GM12864 (cell line): ENCODE measurements around the gene ID4.

Experiments
- DNase-seq: peaks from one replicate; pipeline ENCODE4 v3.0.0-alpha.2; 2011; ENCODE audit warnings: low read depth
- H3K4me3 ChIP-seq: 2 replicates; pipeline ENCODE4 v1.5.1; 2011; ENCODE audit warnings: mild to moderate bottlenecking, low read depth, low read length, control low read depth
- TF ChIP-seq, protein P1 (sequence below): IDR thresholded peaks from 2 replicates; pipeline ENCODE4 v1.5.1; 2011; ENCODE audit warnings: low read depth, mild to moderate bottlenecking, moderate library complexity, low read length, control low read depth, inconsistent platforms; ENCODE audit errors: missing control alignments

ID4 gene

DNA sequence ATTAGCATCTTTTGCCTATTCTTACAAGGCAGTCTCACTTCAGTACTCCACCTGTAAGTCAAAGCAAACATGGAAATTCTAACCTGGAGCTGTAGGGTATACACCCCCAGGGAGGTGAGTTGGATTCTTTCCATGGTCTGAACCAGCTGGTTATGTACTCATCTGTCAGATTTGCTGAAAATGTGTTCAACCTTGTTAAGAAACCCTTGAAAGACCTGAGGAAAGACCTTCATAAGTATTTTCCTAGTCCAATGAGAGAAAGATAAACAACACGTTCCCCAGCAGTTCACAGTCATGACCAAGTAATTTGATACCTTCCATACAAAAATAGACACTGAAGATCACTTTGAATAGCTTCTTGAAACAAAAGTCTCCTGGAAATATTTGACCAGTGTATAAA is 42.5 kb downstream of the ID4 start:
- TF ChIP-seq, protein P1, sequence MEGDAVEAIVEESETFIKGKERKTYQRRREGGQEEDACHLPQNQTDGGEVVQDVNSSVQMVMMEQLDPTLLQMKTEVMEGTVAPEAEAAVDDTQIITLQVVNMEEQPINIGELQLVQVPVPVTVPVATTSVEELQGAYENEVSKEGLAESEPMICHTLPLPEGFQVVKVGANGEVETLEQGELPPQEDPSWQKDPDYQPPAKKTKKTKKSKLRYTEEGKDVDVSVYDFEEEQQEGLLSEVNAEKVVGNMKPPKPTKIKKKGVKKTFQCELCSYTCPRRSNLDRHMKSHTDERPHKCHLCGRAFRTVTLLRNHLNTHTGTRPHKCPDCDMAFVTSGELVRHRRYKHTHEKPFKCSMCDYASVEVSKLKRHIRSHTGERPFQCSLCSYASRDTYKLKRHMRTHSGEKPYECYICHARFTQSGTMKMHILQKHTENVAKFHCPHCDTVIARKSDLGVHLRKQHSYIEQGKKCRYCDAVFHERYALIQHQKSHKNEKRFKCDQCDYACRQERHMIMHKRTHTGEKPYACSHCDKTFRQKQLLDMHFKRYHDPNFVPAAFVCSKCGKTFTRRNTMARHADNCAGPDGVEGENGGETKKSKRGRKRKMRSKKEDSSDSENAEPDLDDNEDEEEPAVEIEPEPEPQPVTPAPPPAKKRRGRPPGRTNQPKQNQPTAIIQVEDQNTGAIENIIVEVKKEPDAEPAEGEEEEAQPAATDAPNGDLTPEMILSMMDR, result no peak
- no peak overlapping the region for H3K4me3 ChIP-seq
- no peak for DNase-seq

DNA sequence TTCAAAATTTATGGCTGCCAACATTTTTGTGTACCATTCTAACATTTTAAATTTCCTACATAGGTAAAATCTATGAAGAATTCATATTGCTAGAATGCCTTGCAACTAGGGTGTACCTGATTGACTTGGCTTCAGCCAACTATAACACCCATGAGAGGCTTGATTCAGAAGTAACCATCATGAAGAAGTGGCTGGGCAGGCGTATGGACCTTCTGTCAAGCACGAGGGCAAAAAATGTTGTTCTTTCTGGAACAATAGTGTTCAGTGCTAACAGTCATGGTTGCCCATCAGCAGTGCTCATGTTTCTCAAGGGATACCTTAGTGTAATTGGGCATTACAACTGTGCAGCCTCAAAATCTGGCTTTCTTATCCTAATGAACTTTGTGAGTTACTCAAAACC is 42.9 kb downstream of the ID4 start:
- TF ChIP-seq, protein P1, result no peak
- no peak overlapping the region for H3K4me3 ChIP-seq
- no peak for DNase-seq

DNA sequence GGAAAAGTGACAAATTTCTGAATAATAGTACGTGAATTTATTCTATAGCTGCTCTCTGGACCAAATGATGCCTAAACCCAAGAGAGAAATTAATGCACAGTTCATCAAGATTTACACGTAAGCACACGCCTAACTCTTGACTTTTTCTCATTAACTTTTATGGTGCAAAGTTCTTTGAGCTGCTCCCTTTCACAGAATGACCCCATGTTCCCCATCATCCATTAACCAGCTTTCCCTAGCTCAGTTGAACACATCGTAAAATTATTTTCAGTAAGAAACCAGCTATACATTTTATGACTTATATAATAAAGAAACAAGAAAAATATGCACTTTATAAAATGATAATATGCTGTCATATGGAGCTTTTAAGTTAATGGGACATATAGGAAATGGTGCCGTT is 54.3 kb downstream of the ID4 start:
- TF ChIP-seq, protein P1, result no peak
- DNase-seq, result no peak
- H3K4me3 ChIP-seq, result no peak overlapping the region
